ENCODE data around the gene RNF113A. TPM values are rescaled to one million over a fixed set of nuclear protein-coding genes. Genes with fewer than 3 reads are reported as not detected.
"Not testable (repeated sequence)": the region's sequence is repeated elsewhere in the genome, so short reads cannot be mapped to it uniquely, and the experiment has no call there.

Gene RNF113A
- total RNA-seq, 1 donor, result 9.1 TPM

GRCh38 chrX:119828446-119828845 is 43.1 kb downstream of the RNF113A start:
- no peak for TF ChIP-seq CTCF (IDR thresholded peaks at IDR 0.05; ENCODE audit: insufficient read depth, low read depth, low read length)
- DNase-seq (ENCODE audit: low read depth), result no peak
- H3K4me3 ChIP-seq (ENCODE audit: low read depth, low read length), result no peak overlapping the region

DNA sequence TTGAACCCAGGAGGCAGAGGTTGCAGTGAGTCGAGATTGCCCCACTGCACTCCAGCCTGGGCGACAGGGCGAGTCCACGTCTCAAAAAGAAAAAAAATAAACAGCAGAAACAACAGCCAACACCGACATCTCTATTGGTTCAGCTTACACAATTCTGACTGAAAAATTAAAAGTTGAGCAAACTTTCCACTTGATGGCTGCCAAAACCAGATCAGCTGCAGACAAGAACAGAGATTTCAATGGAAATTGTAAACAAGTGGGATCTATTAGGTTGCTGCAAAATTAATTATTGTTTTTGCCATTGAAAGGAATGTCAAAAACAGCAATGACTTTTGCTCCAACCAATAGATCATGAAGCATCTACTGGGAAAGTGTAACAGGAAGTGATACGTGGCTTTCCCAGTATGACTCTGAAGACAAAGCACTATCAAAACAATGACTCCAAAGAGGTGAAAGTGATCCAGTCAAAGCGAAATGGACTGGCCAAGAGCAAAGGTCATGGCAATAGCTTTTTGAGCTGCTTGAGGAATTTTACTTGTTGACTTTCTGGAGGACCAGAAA is 45.1 kb downstream of the RNF113A start:
- peak; percentile 63 for DNase-seq (ENCODE audit: low read depth)
- H3K4me3 ChIP-seq (ENCODE audit: low read depth, low read length), result no peak overlapping the region

DNA sequence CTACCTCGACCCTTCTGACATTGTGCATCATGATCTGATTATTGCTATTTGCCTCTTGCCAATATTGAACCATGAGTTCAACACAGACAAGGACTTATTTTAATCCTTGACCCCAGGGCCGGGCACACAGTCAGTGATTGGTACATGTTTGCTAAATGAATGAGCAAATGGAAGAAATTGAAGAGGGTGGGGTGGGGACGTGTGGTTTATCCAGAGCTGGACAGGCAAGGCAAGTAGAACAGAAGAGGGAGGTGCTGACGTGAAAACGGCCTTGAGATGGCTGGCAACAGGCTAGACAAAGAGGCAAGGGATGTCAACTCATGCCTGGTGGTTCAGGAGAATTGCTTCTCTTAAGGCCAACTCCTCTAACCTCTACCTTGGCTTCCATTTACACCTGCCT is 47.3 kb downstream of the RNF113A start:
- not testable (repeated sequence) for H3K4me3 ChIP-seq (ENCODE audit: low read depth, low read length); DNase-seq (ENCODE audit: low read depth)

More for the DNA sequence above, 45.1 kb downstream of the RNF113A start:
- TF ChIP-seq CTCF (IDR thresholded peaks at IDR 0.05; ENCODE audit: insufficient read depth, low read depth, low read length), result no peak

- DNase-seq (ENCODE audit: low read depth), result peak; percentile 41
- not testable (repeated sequence) for H3K4me3 ChIP-seq (ENCODE audit: low read depth, low read length)
These were observed 49.8 kb downstream of the RNF113A start for GRCh38 chrX:119821703-119822102.

Other genes with a start within 250 kb of the RNF113A start
- gene SEPTIN6, start 178.6 kb downstream of the RNF113A start, total RNA-seq, result 17.1 and 17.7 TPM in 2 replicates
- 0.43 TPM in 1 of 2 replicates, not detected in the other for gene SOWAHD, start 113.1 kb downstream of the RNF113A start, total RNA-seq
- gene RPL39, start 80.1 kb downstream of the RNF113A start, total RNA-seq, result 937 and 1,300 TPM in 2 replicates
- gene UPF3B, start 18.8 kb downstream of the RNF113A start, total RNA-seq, result 1.3 and 1.7 TPM in 2 replicates
- gene NDUFA1, start 99 bp upstream of the RNF113A start, total RNA-seq, result 67.8 and 68.6 TPM in 2 replicates
- not detected in 2 replicates for gene AKAP14, start 24.2 kb upstream of the RNF113A start, total RNA-seq
- 3.9 and 4.8 TPM in 2 replicates for gene NKAP, start 72.0 kb upstream of the RNF113A start, total RNA-seq
- not detected in 2 replicates for gene RHOXF2B, start 206.0 kb upstream of the RNF113A start, total RNA-seq
- gene RHOXF1, start 244.2 kb upstream of the RNF113A start, total RNA-seq, result not detected in 2 replicates